Measurements from ENCODE around the gene ACACA. TPM values are rescaled to one million over a fixed set of nuclear protein-coding genes. Genes with fewer than 3 reads are reported as not detected.
"Not testable (repeated sequence)": the region's sequence is repeated elsewhere in the genome, so short reads cannot be mapped to it uniquely, and the experiment has no call there.

The ACACA gene
- polyA plus RNA-seq, 1 experiment, result 57.9 TPM

GRCh38 chr17:37410357-37410756, 3.7 kb upstream of the ACACA start:
- TF ChIP-seq CTCF (IDR thresholded peaks at IDR 0.05; ENCODE audit: low read depth, low read length), result no peak
- no peaks in the 10 kb centered on the region for H3K27me3 ChIP-seq (ENCODE audit: control insufficient read depth, insufficient read depth, low read length)
- CTCF ChIA-PET, result interaction anchor here (1.1 to 1.2 kb wide), 2 partner anchors 28 to 37 kb away, joined by 4 read pairs; no protein-coding TSS in a partner anchor
- no peaks in the 10 kb centered on the region; the same call in 1 of the 2 replicates for H3K9me3 ChIP-seq (ENCODE audit: control insufficient read depth, insufficient read depth, low read length)
- POLR2A ChIA-PET, result interaction anchor here (0.7 kb wide), 1 partner anchor 10 kb away, joined by 3 read pairs; no protein-coding TSS in a partner anchor
- H3K4me3 ChIP-seq (ENCODE audit: low read depth, low read length), result no peak overlapping the region
- H3K27ac ChIP-seq (ENCODE audit: low read depth, low read length), result peak overlapping the region; percentile 21
- no peak for DNase-seq (ENCODE audit: low read depth, low spot score)

GRCh38 chr17:37408145-37408479, 1.5 kb upstream of the ACACA start:
- H3K27me3 ChIP-seq (ENCODE audit: control insufficient read depth, insufficient read depth, low read length); POLR2A ChIA-PET; DNase-seq (ENCODE audit: low read depth, low spot score); H3K9me3 ChIP-seq (ENCODE audit: control insufficient read depth, insufficient read depth, low read length); H3K4me3 ChIP-seq (ENCODE audit: low read depth, low read length); H3K27ac ChIP-seq (ENCODE audit: low read depth, low read length): not testable (repeated sequence)
- CTCF ChIA-PET, result interaction anchor here (0.6 to 1.2 kb wide), 3 partner anchors 11 to 17 kb away, joined by 3 to 4 read pairs (median 3); no protein-coding TSS in a partner anchor

- no peak for TF ChIP-seq CTCF (IDR thresholded peaks at IDR 0.05; ENCODE audit: low read depth, low read length)
These were observed 541 bp downstream of the ACACA start for GRCh38 chr17:37405955-37406634.

GRCh38 chr17:37405522-37405921, 1.1 kb downstream of the ACACA start:
- H3K9me3 ChIP-seq (ENCODE audit: control insufficient read depth, insufficient read depth, low read length); H3K27ac ChIP-seq (ENCODE audit: low read depth, low read length); DNase-seq (ENCODE audit: low read depth, low spot score); H3K27me3 ChIP-seq (ENCODE audit: control insufficient read depth, insufficient read depth, low read length): not testable (repeated sequence)
- peak overlapping the region; percentile 87 for H3K4me3 ChIP-seq (ENCODE audit: low read depth, low read length)
- CTCF ChIA-PET, result interaction anchor here (0.6 to 2.9 kb wide), 3 partner anchors 32 to 167 kb away, joined by 4 to 12 read pairs (median 5); no protein-coding TSS in a partner anchor
- POLR2A ChIA-PET, result interaction anchor here (0.8 kb wide), 1 partner anchor 14 kb away, joined by 3 read pairs; no protein-coding TSS in a partner anchor

More at GRCh38 chr17:37405955-37406634, 541 bp downstream of the ACACA start:
- Histone ChIP-seq H3K27ac (ENCODE audit: low read depth, low read length) (peak overlapping the region; percentile 11), H3K4me3 (ENCODE audit: low read depth, low read length) (peak overlapping the region; percentile 87), H3K27me3 (ENCODE audit: control insufficient read depth, insufficient read depth, low read length) (no peaks in the 10 kb centered on the region), H3K9me3 (ENCODE audit: control insufficient read depth, insufficient read depth, low read length) (no peaks in the 10 kb centered on the region)
- POLR2A ChIA-PET, result interaction anchor here (0.8 to 1.2 kb wide), 2 partner anchors 14 to 82 kb away, joined by 3 to 4 read pairs; no protein-coding TSS in a partner anchor
- CTCF ChIA-PET, result interaction anchor here (0.6 to 2.9 kb wide), 2 partner anchors 33 to 81 kb away, joined by 4 to 12 read pairs; no protein-coding TSS in a partner anchor
- no peak for DNase-seq (ENCODE audit: low read depth, low spot score)

- DNase-seq (ENCODE audit: low read depth, low spot score), result no peak
- Histone ChIP-seq H3K27ac (ENCODE audit: low read depth, low read length) (no peak overlapping the region), H3K4me3 (ENCODE audit: low read depth, low read length) (no peak overlapping the region), H3K9me3 (ENCODE audit: control insufficient read depth, insufficient read depth, low read length) (no peaks in the 10 kb centered on the region), H3K27me3 (ENCODE audit: control insufficient read depth, insufficient read depth, low read length) (no peaks in the 10 kb centered on the region)
- CTCF ChIA-PET, result interaction anchor here (1.2 kb wide), 1 partner anchor 26 kb away, joined by 6 read pairs; no protein-coding TSS in a partner anchor
- POLR2A ChIA-PET, result interaction anchor here (0.7 kb wide), 1 partner anchor 345 kb away, joined by 3 read pairs; no protein-coding TSS in a partner anchor
- TF ChIP-seq CTCF (IDR thresholded peaks at IDR 0.05; ENCODE audit: low read depth, low read length), result no peak
These were observed 6.1 kb downstream of the ACACA start for GRCh38 chr17:37400505-37400904.

- POLR2A ChIA-PET, result no interaction called here
These were observed 7.3 kb downstream of the ACACA start for GRCh38 chr17:37399265-37399803.

More at GRCh38 chr17:37399265-37399803, 7.3 kb downstream of the ACACA start:
- TF ChIP-seq CTCF (IDR thresholded peaks at IDR 0.05; ENCODE audit: low read depth, low read length), result no peak
- no peak for DNase-seq (ENCODE audit: low read depth, low spot score)
- Histone ChIP-seq H3K4me3 (ENCODE audit: low read depth, low read length) (no peak overlapping the region), H3K27me3 (ENCODE audit: control insufficient read depth, insufficient read depth, low read length) (no peaks in the 10 kb centered on the region), H3K9me3 (ENCODE audit: control insufficient read depth, insufficient read depth, low read length) (no peaks in the 10 kb centered on the region), H3K27ac (ENCODE audit: low read depth, low read length) (no peak overlapping the region)
- CTCF ChIA-PET, result no interaction called here

Data from AG04450 (cell line).